ENCODE data around the gene POU6F2. TPM values are rescaled to one million over a fixed set of nuclear protein-coding genes. Genes with fewer than 3 reads are reported as not detected.

POU6F2 gene
- total RNA-seq, 1 donor from 2014 or later: 1.1 TPM

DNA sequence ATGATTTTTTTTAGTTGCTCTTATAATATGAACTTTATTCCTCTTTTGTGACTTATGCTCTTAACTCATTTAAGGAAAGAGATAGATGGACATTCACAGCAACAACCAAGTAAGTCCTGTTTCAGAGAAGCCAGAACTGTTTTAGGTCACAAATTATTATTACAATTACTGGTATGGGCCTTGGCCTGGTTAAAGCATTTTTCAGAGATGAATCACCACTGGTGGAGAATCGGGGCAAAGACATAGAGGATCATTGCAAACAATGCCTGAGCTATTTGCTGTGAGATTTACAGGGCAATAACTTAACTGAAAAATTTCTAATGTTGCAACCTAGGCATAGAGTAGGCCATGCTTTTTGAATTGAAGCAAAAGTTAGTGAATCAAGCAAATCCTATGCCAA, 450.5 kb downstream of the POU6F2 start:
- H3K27ac Mint-ChIP-seq (ENCODE audit: unreplicated experiment): no peak overlapping the region
- no peaks in the 10 kb centered on the region for H3K36me3 Mint-ChIP-seq (ENCODE audit: low read depth, unreplicated experiment)
- H3K4me1 Mint-ChIP-seq (ENCODE audit: unreplicated experiment): no peaks in the 10 kb centered on the region
- TF ChIP-seq CTCF (IDR thresholded peaks at IDR 0.05; ENCODE audit: unreplicated experiment): no peak
- H3K27me3 Mint-ChIP-seq (ENCODE audit: unreplicated experiment): no peaks in the 10 kb centered on the region
- no peaks in the 10 kb centered on the region for H3K9me3 Mint-ChIP-seq (ENCODE audit: unreplicated experiment)
- no peak overlapping the region for H3K4me3 Mint-ChIP-seq (ENCODE audit: unreplicated experiment)
- no peak for DNase-seq (ENCODE audit: low spot score)

- Mint-ChIP-seq H3K4me1 (ENCODE audit: unreplicated experiment) (peaks cover 5% of the 10 kb centered on the region), H3K36me3 (ENCODE audit: low read depth, unreplicated experiment) (no peaks in the 10 kb centered on the region)
- no peak for DNase-seq (ENCODE audit: low spot score)
Measured at GRCh38 chr7:39429421-39429820, 451.7 kb downstream of the POU6F2 start.

DNA sequence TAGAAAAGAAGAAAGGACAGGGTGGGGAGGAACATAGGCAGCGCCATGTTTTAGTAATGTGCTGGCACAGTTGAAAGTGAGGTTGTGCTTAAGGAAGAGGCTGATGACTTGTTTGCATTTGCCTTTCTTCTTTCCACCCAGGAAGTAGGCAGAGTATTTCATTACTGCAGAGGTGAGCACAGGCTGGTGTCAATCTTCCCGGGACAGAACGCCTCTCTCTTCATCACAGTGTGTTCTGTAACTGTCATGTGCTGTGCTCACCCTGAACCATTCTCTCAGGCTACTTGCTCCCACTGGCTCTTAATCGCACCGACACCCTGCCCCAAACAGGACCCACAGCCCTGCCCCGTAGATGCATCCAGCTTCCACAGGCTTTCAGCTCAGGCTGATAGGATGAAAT, 452.7 kb downstream of the POU6F2 start:
- H3K27ac Mint-ChIP-seq (ENCODE audit: unreplicated experiment): no peak overlapping the region

More at GRCh38 chr7:39429421-39429820, 451.7 kb downstream of the POU6F2 start:
- no peak for TF ChIP-seq CTCF (IDR thresholded peaks at IDR 0.05; ENCODE audit: unreplicated experiment)
- Mint-ChIP-seq H3K27ac (ENCODE audit: unreplicated experiment) (no peak overlapping the region), H3K9me3 (ENCODE audit: unreplicated experiment) (no peaks in the 10 kb centered on the region), H3K4me3 (ENCODE audit: unreplicated experiment) (no peak overlapping the region), H3K27me3 (ENCODE audit: unreplicated experiment) (no peaks in the 10 kb centered on the region)

DNA sequence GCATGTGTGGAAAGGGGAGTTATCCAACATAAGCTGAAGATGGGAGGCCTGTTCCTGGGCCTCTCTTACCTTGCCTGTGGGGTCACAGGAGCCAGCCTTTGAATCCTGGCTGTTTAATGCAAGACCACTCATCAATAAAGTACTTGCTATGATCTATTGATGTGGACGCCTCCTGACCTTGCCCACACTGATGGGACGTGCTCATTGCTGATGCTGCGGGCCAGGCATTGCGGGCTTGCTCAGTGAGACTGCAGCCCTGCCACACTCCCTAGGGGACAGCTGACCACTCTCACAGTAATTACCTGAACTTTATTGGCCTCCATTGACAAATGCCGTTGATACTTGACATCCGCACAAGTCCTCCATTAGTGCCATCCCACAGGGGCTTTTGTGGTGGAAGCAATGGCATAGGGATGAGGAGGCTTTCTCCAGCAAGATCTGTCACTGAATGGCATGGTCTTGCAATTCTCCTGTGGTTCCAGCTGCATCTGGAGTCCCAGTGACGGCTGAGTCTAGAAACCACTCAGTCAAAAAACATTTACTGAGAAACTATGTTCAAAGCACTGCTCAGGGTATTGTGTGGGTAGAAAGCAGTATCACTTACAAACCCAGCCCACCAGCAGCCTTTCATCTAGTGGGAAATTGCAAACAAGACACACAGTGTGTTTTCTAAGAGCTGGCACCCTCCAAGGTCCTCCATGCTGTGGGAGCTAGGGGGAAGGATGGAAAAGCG, 453.4 kb downstream of the POU6F2 start:
- peaks cover 5% of the 10 kb centered on the region for H3K4me1 Mint-ChIP-seq (ENCODE audit: unreplicated experiment)
- no peaks in the 10 kb centered on the region for H3K36me3 Mint-ChIP-seq (ENCODE audit: low read depth, unreplicated experiment)
- no peaks in the 10 kb centered on the region for H3K9me3 Mint-ChIP-seq (ENCODE audit: unreplicated experiment)
- DNase-seq (ENCODE audit: low spot score): no peak
- H3K4me3 Mint-ChIP-seq (ENCODE audit: unreplicated experiment): no peak overlapping the region
- no peak overlapping the region for H3K27ac Mint-ChIP-seq (ENCODE audit: unreplicated experiment)
- H3K27me3 Mint-ChIP-seq (ENCODE audit: unreplicated experiment): no peaks in the 10 kb centered on the region
- no peak for TF ChIP-seq CTCF (IDR thresholded peaks at IDR 0.05; ENCODE audit: unreplicated experiment)

More for the DNA sequence above, 452.7 kb downstream of the POU6F2 start:
- Mint-ChIP-seq H3K9me3 (ENCODE audit: unreplicated experiment) (no peaks in the 10 kb centered on the region), H3K4me3 (ENCODE audit: unreplicated experiment) (no peak overlapping the region), H3K4me1 (ENCODE audit: unreplicated experiment) (peaks cover 5% of the 10 kb centered on the region), H3K27me3 (ENCODE audit: unreplicated experiment) (no peaks in the 10 kb centered on the region), H3K36me3 (ENCODE audit: low read depth, unreplicated experiment) (no peaks in the 10 kb centered on the region)
- TF ChIP-seq CTCF (IDR thresholded peaks at IDR 0.05; ENCODE audit: unreplicated experiment): no peak
- DNase-seq (ENCODE audit: low spot score): no peak

DNA sequence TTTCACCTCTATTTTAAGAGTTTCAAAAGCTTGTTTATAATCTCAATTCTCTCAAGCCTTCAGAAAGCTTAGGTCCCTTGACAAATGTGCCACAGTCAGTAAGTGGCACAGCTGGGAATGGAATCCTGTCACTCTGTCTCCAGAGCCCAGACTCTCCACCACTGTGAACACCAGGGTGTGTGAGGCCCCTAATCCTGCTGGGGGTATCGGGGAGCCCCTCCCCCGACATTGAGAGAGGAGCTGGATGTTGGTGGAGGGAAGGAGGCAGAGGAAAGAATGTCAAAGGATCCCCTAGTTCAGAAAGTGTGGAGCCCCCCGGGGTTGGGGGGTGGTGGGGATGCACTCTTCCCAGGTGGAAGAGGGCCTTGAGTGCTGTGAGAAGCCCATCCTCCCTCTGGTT, 454.7 kb downstream of the POU6F2 start:
- Mint-ChIP-seq H3K36me3 (ENCODE audit: low read depth, unreplicated experiment) (no peaks in the 10 kb centered on the region), H3K4me1 (ENCODE audit: unreplicated experiment) (peaks cover 5% of the 10 kb centered on the region), H3K27me3 (ENCODE audit: unreplicated experiment) (no peaks in the 10 kb centered on the region), H3K27ac (ENCODE audit: unreplicated experiment) (no peak overlapping the region), H3K9me3 (ENCODE audit: unreplicated experiment) (no peaks in the 10 kb centered on the region), H3K4me3 (ENCODE audit: unreplicated experiment) (no peak overlapping the region)
- DNase-seq (ENCODE audit: low spot score): no peak
- no peak for TF ChIP-seq CTCF (IDR thresholded peaks at IDR 0.05; ENCODE audit: unreplicated experiment)
